ENCODE measurements around the gene NQO1.
"Not testable (repeated sequence)": the region's sequence is repeated elsewhere in the genome, so short reads cannot be mapped to it uniquely, and the experiment has no call there.

Gene NQO1

GRCh38 chr16:69741951-69742904 lies 15.9 kb upstream of the NQO1 start:
- DNase-seq (ENCODE audit: low spot score), result no peak

DNA sequence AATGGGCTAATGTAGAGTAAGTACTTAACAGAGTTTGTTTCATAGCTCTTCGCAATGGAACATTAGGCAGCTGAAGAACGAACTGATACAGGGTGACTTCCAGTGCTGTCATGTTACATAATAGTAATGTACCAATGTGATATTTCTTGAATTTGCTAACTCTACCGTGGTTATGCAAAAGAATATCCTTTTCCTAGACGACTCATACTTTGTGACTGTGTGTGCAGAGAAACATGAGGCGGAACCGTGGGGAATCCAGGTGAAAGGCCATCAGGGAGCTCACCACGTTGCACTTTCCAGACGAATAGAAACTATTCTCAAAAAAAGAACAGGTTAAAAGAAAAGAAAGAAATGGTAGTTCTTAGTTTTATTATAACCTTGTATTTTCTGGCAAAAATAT lies 15.2 kb upstream of the NQO1 start:
- DNase-seq (ENCODE audit: low spot score), result no peak

- no peak for DNase-seq (ENCODE audit: low spot score)
These were observed 5.7 kb upstream of the NQO1 start for GRCh38 chr16:69732101-69732500.

GRCh38 chr16:69731280-69731679 lies 4.9 kb upstream of the NQO1 start:
- DNase-seq (ENCODE audit: low spot score), result not testable (repeated sequence)

GRCh38 chr16:69729030-69729429 lies 2.7 kb upstream of the NQO1 start:
- DNase-seq (ENCODE audit: low spot score), result not testable (repeated sequence)

DNA sequence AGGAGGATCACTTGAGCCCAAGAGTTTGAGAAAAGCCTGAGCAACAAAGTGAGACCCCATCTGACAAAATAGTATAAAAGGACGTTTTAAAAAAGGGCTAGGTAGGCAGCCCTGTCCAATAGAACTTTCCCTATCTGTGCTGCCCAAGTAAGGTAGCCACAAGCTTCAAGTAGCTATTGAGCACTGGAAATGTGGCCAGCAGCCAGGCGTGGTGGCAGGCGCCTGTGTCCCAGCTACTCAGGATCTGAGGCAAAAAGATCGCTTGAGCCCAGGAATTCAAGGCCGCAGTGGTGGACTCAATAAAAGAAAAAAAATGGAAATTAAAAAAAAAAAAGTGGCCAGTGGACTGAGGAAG lies 1.5 kb upstream of the NQO1 start:
- DNase-seq (ENCODE audit: low spot score), result no peak

- no peak for DNase-seq (ENCODE audit: low spot score)
These were observed 664 bp downstream of the NQO1 start for GRCh38 chr16:69725480-69726312.

GRCh38 chr16:69724981-69725479 lies 1.3 kb downstream of the NQO1 start:
- no peak for DNase-seq (ENCODE audit: low spot score)

DNA sequence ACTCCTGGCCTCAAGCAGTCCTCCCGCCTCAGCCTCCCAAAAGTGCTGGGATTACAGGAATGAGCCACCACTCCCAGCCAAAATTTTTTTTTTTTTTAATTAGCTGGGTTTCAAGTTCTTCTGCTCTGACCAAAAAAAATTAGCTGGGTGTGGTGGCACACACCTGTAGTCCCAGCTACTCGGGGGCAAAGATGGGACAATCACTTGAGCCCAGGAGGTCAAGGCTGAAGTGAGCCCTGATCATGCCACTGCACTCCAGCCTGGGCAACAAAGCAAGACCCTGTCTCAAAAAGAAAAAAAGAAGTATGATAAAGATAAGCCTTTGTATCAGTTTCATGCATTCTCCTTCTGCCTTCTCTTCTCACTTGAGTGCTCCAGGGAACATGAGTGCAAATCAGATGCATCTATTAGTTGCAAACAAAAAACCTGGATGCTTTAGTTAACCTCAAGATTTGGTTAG lies 1.9 kb downstream of the NQO1 start:
- DNase-seq (ENCODE audit: low spot score), result no peak

DNA sequence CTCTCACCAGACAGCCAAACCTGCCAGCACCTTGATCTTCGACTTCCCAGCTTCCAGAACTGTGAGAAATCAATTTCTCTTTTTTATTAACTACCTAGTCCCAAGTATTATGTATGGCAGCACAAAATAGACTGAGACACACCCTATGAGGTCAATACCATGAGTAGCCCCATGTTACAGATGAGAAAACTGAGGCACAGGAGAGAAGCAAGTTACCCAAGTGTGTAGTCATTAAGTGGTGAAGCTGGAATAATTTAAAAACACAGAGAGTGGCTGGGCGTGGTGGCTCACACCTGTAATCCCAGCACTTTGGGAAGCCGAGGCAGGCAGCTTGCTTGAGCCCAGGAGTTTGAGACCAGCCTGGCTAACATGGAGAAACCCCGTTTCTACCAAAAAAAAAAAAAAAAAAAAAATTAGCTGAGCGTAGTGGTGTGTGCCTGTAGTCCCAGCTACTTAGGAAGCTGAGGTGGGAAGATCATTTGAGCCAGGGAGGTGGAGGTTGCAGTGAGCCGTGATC lies 4.9 kb downstream of the NQO1 start:
- DNase-seq (ENCODE audit: low spot score), result no peak

- DNase-seq (ENCODE audit: low spot score), result no peak
These were observed 5.4 kb downstream of the NQO1 start for GRCh38 chr16:69720822-69721430.

GRCh38 chr16:69718111-69718764 lies 8.1 kb downstream of the NQO1 start:
- no peak for DNase-seq (ENCODE audit: low spot score)

DNA sequence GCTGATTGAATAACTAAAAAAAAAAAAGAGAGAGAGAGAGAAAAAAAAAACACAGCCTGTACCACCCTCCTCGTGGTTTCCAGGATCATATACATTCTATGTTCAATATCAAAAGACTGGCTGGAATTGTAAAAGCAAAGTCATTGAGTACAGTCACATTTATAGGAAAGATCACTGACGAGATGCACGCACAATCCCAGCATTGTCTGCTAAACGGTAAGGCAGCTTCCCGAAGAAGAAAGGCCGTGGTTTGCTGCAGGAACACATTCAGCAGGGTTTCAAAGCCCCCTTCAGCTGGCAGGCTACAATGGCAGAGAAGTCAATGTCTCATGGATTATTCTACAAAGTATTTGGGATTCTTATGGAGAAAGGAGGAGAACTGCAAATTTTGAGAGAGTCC lies 9.3 kb downstream of the NQO1 start:
- DNase-seq (ENCODE audit: low spot score), result no peak

- DNase-seq (ENCODE audit: low spot score), result no peak
These were observed 13.3 kb downstream of the NQO1 start for GRCh38 chr16:69712914-69713581.

GRCh38 chr16:69712277-69712676 lies 14.1 kb downstream of the NQO1 start:
- DNase-seq (ENCODE audit: low spot score), result no peak

DNA sequence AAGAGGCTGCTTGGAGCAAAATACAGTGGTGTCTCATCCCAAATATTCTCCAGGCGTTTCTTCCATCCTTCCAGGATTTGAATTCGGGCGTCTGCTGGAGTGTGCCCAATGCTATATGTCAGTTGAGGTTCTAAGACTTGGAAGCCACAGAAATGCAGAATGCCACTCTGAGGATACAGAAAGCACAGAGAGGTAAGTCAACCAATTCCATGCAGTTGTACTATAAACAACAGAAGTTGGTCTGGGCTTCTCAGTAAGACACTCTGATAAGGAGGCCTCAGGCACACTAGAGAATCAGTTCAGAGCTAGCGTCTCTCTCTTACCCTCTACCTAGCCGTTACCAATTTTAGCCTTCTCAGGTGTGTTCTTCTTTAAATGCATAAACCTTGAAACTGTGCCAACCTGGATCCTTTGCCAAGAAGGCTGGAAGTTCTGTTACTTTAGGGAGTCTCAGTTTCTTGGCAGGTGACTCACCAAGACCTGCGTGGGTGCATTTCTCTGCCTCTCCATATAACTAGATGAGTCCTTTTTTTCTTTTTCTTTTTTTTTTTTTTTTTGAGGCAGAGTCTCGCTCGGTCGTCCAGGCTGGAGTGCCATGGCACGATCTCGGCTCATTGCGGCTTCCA lies 15.1 kb downstream of the NQO1 start:
- DNase-seq (ENCODE audit: low spot score), result no peak

GRCh38 chr16:69709456-69710084 lies 16.8 kb downstream of the NQO1 start:
- DNase-seq (ENCODE audit: low spot score), result peak; percentile 69

DNA sequence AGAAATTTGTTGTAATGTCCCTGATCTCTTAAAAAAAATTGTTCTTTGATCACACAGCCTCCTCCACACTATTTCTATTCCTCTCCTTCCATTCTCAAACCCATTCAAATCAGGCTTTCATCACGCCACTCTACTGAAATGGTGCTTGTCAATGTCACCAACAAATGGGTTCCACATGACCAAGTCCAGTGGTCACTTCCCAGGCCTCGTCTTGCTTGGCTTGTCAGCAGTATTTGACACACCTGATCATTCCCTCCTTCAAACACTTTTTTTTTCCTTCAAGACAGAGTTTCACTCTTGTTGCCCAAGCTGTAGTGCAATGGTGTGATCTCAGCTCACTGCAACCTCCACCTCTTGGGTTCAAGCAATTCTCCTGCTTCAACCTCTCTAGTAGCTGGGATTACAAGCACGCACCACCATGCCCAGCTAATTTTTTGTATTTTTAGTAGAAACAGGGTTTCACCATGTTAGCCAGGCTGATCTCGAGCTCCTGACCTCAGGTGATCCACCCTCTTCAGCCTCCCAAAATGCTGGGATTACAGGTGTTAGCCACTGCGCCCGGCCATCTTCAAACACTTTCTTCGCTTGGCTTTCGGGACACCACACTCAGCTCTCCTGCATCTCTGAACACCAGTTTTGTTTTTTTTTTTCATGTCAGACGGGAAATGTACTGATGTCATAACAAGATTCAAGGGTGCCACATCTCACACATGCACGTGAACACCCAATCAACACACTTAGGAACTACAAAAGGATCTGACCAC lies 18.3 kb downstream of the NQO1 start:
- DNase-seq (ENCODE audit: low spot score), result no peak

GRCh38 chr16:69706975-69707340 lies 19.4 kb downstream of the NQO1 start:
- no peak for DNase-seq (ENCODE audit: low spot score)
